ENCODE data around the gene BAG1.

BAG1 gene

GRCh38 chr9:33273972-33274328 is 9.4 kb upstream of the BAG1 start:
- Histone ChIP-seq H3K79me2 (ENCODE audit: insufficient read depth, low read length) (no peaks in the 10 kb centered on the region), H3K9me2 (ENCODE audit: low read depth, low read length) (no peaks in the 10 kb centered on the region), H3K9ac (ENCODE audit: low read length) (no peak overlapping the region), H2AFZ (ENCODE audit: low read length) (no peak overlapping the region), H3K4me1 (ENCODE audit: insufficient read depth, low read length, severe bottlenecking) (no peaks in the 10 kb centered on the region), H3K36me3 (ENCODE audit: insufficient read depth, low read length) (peaks cover 78% of the 10 kb centered on the region), H3K4me3 (ENCODE audit: low read depth, low read length, poor library complexity, severe bottlenecking) (no peak overlapping the region), H3K9me3 (ENCODE audit: low read length) (no peaks in the 10 kb centered on the region), H3K27me3 (ENCODE audit: insufficient read depth, low read length) (no peaks in the 10 kb centered on the region), H4K20me1 (ENCODE audit: insufficient read depth, low read length) (no peaks in the 10 kb centered on the region), H3K4me2 (ENCODE audit: low read length) (no peak overlapping the region), H3K27ac (ENCODE audit: low read depth, low read length, poor library complexity, severe bottlenecking) (no peak overlapping the region), H3F3A (ENCODE audit: insufficient read depth, low read length) (no peaks in the 10 kb centered on the region)
- TF ChIP-seq, protein P1, sequence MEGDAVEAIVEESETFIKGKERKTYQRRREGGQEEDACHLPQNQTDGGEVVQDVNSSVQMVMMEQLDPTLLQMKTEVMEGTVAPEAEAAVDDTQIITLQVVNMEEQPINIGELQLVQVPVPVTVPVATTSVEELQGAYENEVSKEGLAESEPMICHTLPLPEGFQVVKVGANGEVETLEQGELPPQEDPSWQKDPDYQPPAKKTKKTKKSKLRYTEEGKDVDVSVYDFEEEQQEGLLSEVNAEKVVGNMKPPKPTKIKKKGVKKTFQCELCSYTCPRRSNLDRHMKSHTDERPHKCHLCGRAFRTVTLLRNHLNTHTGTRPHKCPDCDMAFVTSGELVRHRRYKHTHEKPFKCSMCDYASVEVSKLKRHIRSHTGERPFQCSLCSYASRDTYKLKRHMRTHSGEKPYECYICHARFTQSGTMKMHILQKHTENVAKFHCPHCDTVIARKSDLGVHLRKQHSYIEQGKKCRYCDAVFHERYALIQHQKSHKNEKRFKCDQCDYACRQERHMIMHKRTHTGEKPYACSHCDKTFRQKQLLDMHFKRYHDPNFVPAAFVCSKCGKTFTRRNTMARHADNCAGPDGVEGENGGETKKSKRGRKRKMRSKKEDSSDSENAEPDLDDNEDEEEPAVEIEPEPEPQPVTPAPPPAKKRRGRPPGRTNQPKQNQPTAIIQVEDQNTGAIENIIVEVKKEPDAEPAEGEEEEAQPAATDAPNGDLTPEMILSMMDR (IDR thresholded peaks at IDR 0.05; ENCODE audit: low read length), result no peak
- no peak for TF ChIP-seq EZH2 (IDR thresholded peaks at IDR 0.05; ENCODE audit: borderline replicate concordance, low read length)

- Histone ChIP-seq H3K27ac (ENCODE audit: low read depth, low read length, poor library complexity, severe bottlenecking) (no peak overlapping the region), H3K4me3 (ENCODE audit: low read depth, low read length, poor library complexity, severe bottlenecking) (no peak overlapping the region), H2AFZ (ENCODE audit: low read length) (no peak overlapping the region), H3K4me2 (ENCODE audit: low read length) (no peak overlapping the region), H3F3A (ENCODE audit: insufficient read depth, low read length) (no peaks in the 10 kb centered on the region), H3K4me1 (ENCODE audit: insufficient read depth, low read length, severe bottlenecking) (no peaks in the 10 kb centered on the region), H3K9ac (ENCODE audit: low read length) (no peak overlapping the region), H3K27me3 (ENCODE audit: insufficient read depth, low read length) (no peaks in the 10 kb centered on the region), H3K9me3 (ENCODE audit: low read length) (no peaks in the 10 kb centered on the region), H4K20me1 (ENCODE audit: insufficient read depth, low read length) (no peaks in the 10 kb centered on the region), H3K9me2 (ENCODE audit: low read depth, low read length) (no peaks in the 10 kb centered on the region), H3K79me2 (ENCODE audit: insufficient read depth, low read length) (no peaks in the 10 kb centered on the region), H3K36me3 (ENCODE audit: insufficient read depth, low read length) (peaks cover 77% of the 10 kb centered on the region)
- no peak for TF ChIP-seq EZH2 (IDR thresholded peaks at IDR 0.05; ENCODE audit: borderline replicate concordance, low read length)
- TF ChIP-seq, protein P1 (IDR thresholded peaks at IDR 0.05; ENCODE audit: low read length), result no peak
These were observed 8.9 kb upstream of the BAG1 start for GRCh38 chr9:33273266-33273971.

GRCh38 chr9:33272061-33272460 is 7.6 kb upstream of the BAG1 start:
- no peaks in the 10 kb centered on the region for H3K9me2 ChIP-seq (ENCODE audit: low read depth, low read length)
- no peak overlapping the region for H3K4me3 ChIP-seq (ENCODE audit: low read depth, low read length, poor library complexity, severe bottlenecking)
- no peaks in the 10 kb centered on the region for H3K79me2 ChIP-seq (ENCODE audit: insufficient read depth, low read length)
- no peaks in the 10 kb centered on the region for H3K9me3 ChIP-seq (ENCODE audit: low read length)
- no peak overlapping the region for H2AFZ ChIP-seq (ENCODE audit: low read length)
- H3K9ac ChIP-seq (ENCODE audit: low read length), result no peak overlapping the region
- TF ChIP-seq EZH2 (IDR thresholded peaks at IDR 0.05; ENCODE audit: borderline replicate concordance, low read length), result no peak
- TF ChIP-seq, protein P1 (IDR thresholded peaks at IDR 0.05; ENCODE audit: low read length), result no peak
- no peaks in the 10 kb centered on the region for H3F3A ChIP-seq (ENCODE audit: insufficient read depth, low read length)
- H3K36me3 ChIP-seq (ENCODE audit: insufficient read depth, low read length), result peaks cover 76% of the 10 kb centered on the region
- H3K4me2 ChIP-seq (ENCODE audit: low read length), result no peak overlapping the region
- no peaks in the 10 kb centered on the region for H3K27me3 ChIP-seq (ENCODE audit: insufficient read depth, low read length)
- H3K4me1 ChIP-seq (ENCODE audit: insufficient read depth, low read length, severe bottlenecking), result no peaks in the 10 kb centered on the region
- no peak overlapping the region for H3K27ac ChIP-seq (ENCODE audit: low read depth, low read length, poor library complexity, severe bottlenecking)
- no peaks in the 10 kb centered on the region for H4K20me1 ChIP-seq (ENCODE audit: insufficient read depth, low read length)

Measured in OCI-LY1 (cell line).